Measurements from ENCODE around the gene IGF2BP3. TPM values are rescaled to one million over a fixed set of nuclear protein-coding genes. Genes with fewer than 3 reads are reported as not detected.
A peak's percentile ranks its signal among the peaks of the same experiment; 100 is the strongest.

IGF2BP3 gene
- total RNA-seq, 1 experiment from 2014 or later: 139 TPM

DNA sequence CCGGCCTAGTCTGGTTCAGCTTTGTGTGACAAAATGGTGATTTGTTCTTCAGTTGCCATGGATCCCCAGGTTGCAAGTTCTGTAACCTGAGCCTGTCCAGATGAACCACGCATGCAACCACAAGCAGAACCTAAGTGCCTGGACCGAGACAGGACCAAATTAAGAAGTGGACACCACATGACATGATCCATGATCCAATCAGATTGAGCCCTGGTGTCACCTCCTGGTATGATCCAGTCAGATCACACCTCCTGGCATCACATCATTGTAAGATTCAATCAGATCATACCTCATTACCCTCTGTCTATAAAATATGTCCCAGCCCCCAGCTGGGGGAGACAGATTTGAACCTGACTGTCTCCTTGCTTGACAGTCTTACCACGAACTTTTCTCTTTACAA, 101.2 kb downstream of the IGF2BP3 start:
- no peaks in the 10 kb centered on the region for H3K4me1 ChIP-seq (replicated peaks; ENCODE audit: insufficient read depth)
- H3K4me3 ChIP-seq: no peak overlapping the region
- H3K27ac ChIP-seq: no peak overlapping the region
- peaks cover 36% of the 10 kb centered on the region for H3F3A ChIP-seq (ENCODE audit: insufficient read depth, low read depth)
- POLR2A ChIA-PET (ENCODE audit: unreplicated experiment): no interaction called here
- H3K9me2 ChIP-seq (ENCODE audit: insufficient read depth): no peaks in the 10 kb centered on the region
- no peak for DNase-seq
- H3K79me2 ChIP-seq (ENCODE audit: low read depth): peaks cover 93% of the 10 kb centered on the region
- H3K27me3 ChIP-seq (ENCODE audit: insufficient read depth, low read depth): no peaks in the 10 kb centered on the region
- peaks cover 15% of the 10 kb centered on the region; the same call in 1 of the 2 replicates for H3K36me3 ChIP-seq (ENCODE audit: low read depth)
- intact Hi-C loops (cut with micrococcal nuclease; ENCODE audit: unreplicated experiment): no loop called here
- no TSS peak for BruUV-seq (replicated peaks)
- no peak overlapping the region for H2AFZ ChIP-seq
- H3K9me3 ChIP-seq (ENCODE audit: insufficient read depth, low read depth): no peaks in the 10 kb centered on the region
- CTCF ChIA-PET: no interaction called here
- no peak for TF ChIP-seq EZH2 (IDR thresholded peaks at IDR 0.05; ENCODE audit: low read depth)
- TF ChIP-seq, protein P1, sequence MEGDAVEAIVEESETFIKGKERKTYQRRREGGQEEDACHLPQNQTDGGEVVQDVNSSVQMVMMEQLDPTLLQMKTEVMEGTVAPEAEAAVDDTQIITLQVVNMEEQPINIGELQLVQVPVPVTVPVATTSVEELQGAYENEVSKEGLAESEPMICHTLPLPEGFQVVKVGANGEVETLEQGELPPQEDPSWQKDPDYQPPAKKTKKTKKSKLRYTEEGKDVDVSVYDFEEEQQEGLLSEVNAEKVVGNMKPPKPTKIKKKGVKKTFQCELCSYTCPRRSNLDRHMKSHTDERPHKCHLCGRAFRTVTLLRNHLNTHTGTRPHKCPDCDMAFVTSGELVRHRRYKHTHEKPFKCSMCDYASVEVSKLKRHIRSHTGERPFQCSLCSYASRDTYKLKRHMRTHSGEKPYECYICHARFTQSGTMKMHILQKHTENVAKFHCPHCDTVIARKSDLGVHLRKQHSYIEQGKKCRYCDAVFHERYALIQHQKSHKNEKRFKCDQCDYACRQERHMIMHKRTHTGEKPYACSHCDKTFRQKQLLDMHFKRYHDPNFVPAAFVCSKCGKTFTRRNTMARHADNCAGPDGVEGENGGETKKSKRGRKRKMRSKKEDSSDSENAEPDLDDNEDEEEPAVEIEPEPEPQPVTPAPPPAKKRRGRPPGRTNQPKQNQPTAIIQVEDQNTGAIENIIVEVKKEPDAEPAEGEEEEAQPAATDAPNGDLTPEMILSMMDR (conservative IDR thresholded peaks at IDR 0.05): no peak
- no peak overlapping the region for H3K4me2 ChIP-seq
- H4K20me1 ChIP-seq (ENCODE audit: insufficient read depth): peaks cover 62% of the 10 kb centered on the region

DNA sequence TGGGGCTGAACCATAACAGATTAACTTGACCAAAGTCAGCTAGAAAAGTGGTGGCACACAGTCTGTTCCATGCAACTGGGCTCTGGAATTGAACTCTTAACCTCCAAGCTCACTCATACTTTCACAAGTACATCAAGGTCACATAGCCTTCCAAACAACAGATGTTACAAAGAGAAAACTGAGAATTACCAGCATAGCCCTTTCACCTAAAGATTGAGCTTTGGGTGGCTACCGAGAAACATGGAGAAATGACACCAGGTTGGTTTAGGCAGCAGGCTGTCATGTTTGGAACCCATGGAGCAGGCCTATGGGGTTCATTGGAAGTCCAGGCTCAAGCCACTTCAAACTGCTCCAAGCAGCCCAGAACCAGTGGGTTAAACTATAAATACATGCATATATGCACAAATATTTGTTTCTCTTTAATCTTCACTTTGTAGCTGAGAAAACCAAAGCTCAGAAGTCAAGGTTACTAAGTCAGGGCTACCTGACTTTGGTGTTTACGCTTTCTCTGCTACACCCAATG, 112.1 kb downstream of the IGF2BP3 start:
- H2AFZ ChIP-seq: no peak overlapping the region
- H3K27ac ChIP-seq: peak overlapping the region; percentile 63
- CTCF ChIA-PET: interaction anchor here (0.6 to 1.5 kb wide), 11 partner anchors 9 to 1767 kb away, joined by 3 to 9 read pairs (median 4); no protein-coding TSS in a partner anchor
- H3K4me2 ChIP-seq: peak overlapping the region; percentile 64
- peaks cover 23% of the 10 kb centered on the region for H3K36me3 ChIP-seq (ENCODE audit: low read depth)
- H4K20me1 ChIP-seq (ENCODE audit: insufficient read depth): no peaks in the 10 kb centered on the region
- H3K4me3 ChIP-seq: peak overlapping the region; percentile 28; the same call in 1 of the 2 replicates
- DNase-seq: no peak
- H3K4me1 ChIP-seq (replicated peaks; ENCODE audit: insufficient read depth): peaks cover 47% of the 10 kb centered on the region
- no peaks in the 10 kb centered on the region for H3K9me3 ChIP-seq (ENCODE audit: insufficient read depth, low read depth)
- H3K9me2 ChIP-seq (ENCODE audit: insufficient read depth): no peaks in the 10 kb centered on the region
- BruUV-seq (replicated peaks): no TSS peak
- H3K79me2 ChIP-seq (ENCODE audit: low read depth): peaks cover 80% of the 10 kb centered on the region
- H3K27me3 ChIP-seq (ENCODE audit: insufficient read depth, low read depth): no peaks in the 10 kb centered on the region
- TF ChIP-seq, protein P1 (conservative IDR thresholded peaks at IDR 0.05): no peak
- TF ChIP-seq EZH2 (IDR thresholded peaks at IDR 0.05; ENCODE audit: low read depth): no peak
- intact Hi-C loops (cut with micrococcal nuclease; ENCODE audit: unreplicated experiment): loop anchor here (5.0 kb wide), 2 partner anchors 59 to 174 kb away; partner anchors contain the start of gene TRA2A
- peaks cover 53% of the 10 kb centered on the region for H3F3A ChIP-seq (ENCODE audit: insufficient read depth, low read depth)
- POLR2A ChIA-PET (ENCODE audit: unreplicated experiment): interaction anchor here (0.5 to 0.7 kb wide), 3 partner anchors 14 to 173 kb away, joined by 3 to 5 read pairs (median 4); no protein-coding TSS in a partner anchor

DNA sequence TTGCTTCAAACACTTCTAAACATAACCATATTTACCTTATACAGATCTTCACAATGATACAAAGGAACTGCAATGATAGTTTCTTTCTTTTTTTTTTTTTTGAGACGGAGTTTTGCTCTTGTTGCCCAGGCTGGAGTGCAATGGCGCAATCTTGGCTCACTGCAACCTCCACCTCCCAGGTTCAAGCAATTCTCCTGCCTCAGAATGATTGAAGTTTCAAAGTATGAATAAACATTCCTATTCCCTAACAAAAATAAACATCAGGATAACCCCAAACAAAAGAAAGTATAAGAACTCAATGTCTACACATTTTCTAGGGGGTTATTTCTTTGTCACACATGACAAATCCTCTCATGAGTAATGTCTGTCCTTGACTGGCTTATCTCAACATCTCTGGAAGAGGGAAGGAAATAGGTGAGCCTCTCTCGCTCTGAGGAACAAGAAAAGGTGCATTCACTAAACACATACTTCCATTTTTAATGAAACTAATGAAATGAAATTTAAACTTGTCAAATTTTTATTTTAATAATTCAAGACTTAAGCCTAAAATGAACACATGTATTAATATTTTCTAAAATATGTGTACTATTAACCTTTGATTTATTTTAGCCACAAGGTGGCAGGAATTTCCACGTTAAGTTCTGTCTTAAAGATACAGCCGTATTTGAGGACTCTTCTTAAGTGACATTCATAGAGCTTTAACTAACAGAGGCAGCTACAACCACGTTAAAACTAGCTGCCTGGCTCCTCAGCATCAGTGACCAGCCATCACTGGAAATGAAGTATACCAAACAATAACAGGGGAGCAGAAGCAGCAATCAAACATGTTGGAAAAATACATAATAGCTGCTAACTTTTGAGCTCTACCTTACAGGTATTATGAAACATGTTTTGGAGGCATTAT, 112.8 kb downstream of the IGF2BP3 start:
- Histone ChIP-seq H3K4me2 (peak overlapping the region; percentile 64), H3K27ac (peak overlapping the region; percentile 63), H3K79me2 (ENCODE audit: low read depth) (peaks cover 80% of the 10 kb centered on the region), H3K4me1 (replicated peaks; ENCODE audit: insufficient read depth) (peaks cover 51% of the 10 kb centered on the region), H3K4me3 (peak overlapping the region; percentile 28), H3K9me3 (ENCODE audit: insufficient read depth, low read depth) (no peaks in the 10 kb centered on the region), H3K36me3 (ENCODE audit: low read depth) (peaks cover 18% of the 10 kb centered on the region), H2AFZ (no peak overlapping the region), H3F3A (ENCODE audit: insufficient read depth, low read depth) (peaks cover 53% of the 10 kb centered on the region), H3K9me2 (ENCODE audit: insufficient read depth) (no peaks in the 10 kb centered on the region), H3K27me3 (ENCODE audit: insufficient read depth, low read depth) (no peaks in the 10 kb centered on the region), H4K20me1 (ENCODE audit: insufficient read depth) (no peaks in the 10 kb centered on the region)
- BruUV-seq (replicated peaks): no TSS peak
- CTCF ChIA-PET: interaction anchor here (0.6 to 1.5 kb wide), 9 partner anchors 10 to 1768 kb away, joined by 3 to 9 read pairs (median 4); no protein-coding TSS in a partner anchor
- peak; percentile 51 to 99 for DNase-seq
- intact Hi-C loops (cut with micrococcal nuclease; ENCODE audit: unreplicated experiment): loop anchor here (1.0 to 5.0 kb wide), 7 partner anchors 23 to 188 kb away; partner anchors contain the start of genes IGF2BP3, MALSU1 and TRA2A
- no peak for TF ChIP-seq EZH2 (IDR thresholded peaks at IDR 0.05; ENCODE audit: low read depth)
- TF ChIP-seq, protein P1 (conservative IDR thresholded peaks at IDR 0.05): peak; percentile 83
- POLR2A ChIA-PET (ENCODE audit: unreplicated experiment): interaction anchor here (0.5 to 0.6 kb wide), 2 partner anchors 15 to 174 kb away, joined by 3 to 4 read pairs; no protein-coding TSS in a partner anchor

Measured in PC-9 (cell line).